NCI-H2196 (cell line): ENCODE measurements around the gene RRAGC.
"Not testable (repeated sequence)": the region's sequence is repeated elsewhere in the genome, so short reads cannot be mapped to it uniquely, and the experiment has no call there.

Experiments used
- DNase-seq: peaks from one replicate; lab custom pipeline; 2025; ENCODE audit not compliant: unreplicated experiment; lab: John Stamatoyannopoulos, UW

RRAGC gene

DNA sequence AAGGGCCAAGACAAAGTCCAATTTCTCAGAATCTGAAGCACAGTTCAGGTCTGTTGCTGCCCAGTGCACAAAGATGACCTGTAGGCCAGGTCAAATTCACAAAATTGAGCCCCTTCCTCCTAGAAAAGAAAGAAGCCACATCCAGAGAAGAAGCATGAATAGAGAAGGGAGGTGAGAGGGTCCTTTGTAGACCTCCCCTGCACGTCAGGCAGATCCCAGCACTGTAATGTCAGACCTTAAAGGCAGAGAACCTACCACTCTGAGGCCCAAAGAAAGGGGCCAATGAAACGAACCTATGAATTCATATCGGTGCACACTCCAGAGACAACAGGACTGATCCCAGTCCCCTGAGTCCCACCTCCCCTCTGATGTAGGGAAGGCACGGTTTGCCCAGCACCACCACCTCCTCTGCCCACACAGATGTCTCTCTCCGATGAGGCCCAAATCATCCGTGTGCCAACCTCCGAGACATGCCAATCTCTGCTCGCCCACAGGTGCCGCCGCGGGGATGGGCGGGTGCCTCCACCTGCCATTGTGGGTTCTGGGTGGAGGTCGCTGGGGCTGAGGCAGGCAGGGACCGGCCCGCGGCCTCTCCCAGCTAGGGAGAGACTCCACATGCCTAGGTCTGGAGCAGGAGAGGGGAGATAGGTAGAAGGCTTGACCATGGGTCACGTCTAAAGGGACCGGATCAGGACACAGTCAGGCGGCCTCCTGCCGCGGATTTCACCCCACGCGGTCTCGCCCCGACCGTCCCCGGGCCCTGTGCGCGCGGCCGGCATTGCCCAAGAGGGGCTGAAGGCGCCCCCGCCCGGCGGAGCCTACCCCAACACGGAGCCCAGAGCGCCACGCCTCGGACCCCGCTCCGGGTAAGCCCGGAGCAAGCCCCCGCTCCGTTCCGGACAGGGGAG is 42.1 kb downstream of the RRAGC start:
- DNase-seq, result no peak

- no peak for DNase-seq
Observed at GRCh38 chr1:38815903-38816627, 43.5 kb downstream of the RRAGC start.

DNA sequence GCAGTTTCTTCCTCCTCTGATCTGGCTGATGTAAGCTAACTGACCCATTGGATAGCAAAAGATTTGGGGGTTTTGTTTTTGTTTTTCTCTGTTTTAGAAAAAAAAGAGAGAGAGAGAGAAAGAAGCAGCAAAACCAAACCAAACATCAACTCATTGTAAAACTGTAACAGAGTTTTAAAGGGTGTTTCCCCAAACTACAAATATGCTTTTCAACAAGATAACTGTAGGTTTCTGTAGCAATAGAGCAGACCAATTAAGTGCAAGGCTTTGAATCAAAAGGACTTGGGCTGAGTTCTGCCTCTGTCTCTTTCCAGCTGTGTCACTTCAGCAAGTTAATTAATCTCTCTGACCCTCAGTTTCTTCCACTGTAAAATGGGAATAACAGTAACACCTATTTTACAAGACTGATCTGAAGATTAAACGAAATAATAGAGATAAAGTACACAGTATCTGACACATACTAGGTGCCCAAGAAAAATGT is 44.5 kb downstream of the RRAGC start:
- DNase-seq, result no peak

GRCh38 chr1:38814444-38814983 is 45.1 kb downstream of the RRAGC start:
- no peak for DNase-seq

- DNase-seq, result no peak
Observed at GRCh38 chr1:38812981-38813380, 46.6 kb downstream of the RRAGC start.

DNA sequence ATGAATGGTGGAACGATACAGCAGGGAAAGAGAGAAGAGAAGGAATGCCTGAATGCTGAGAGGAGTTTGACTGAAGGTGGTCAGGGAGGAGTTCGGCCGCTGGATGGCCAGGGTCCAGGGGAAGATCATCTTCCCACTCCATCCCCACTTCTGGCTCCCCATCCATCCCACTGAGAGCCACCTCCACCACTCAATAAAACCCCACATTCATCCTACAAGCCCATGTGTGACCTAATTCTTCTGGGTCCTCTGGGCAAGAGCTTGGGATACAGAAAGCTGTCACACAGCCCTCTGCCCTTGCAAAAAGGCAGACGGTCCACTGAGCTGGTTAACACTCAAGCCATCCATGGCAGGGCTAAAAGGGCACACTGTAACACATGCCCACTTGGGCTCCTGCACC is 48.1 kb downstream of the RRAGC start:
- DNase-seq, result not testable (repeated sequence)

DNA sequence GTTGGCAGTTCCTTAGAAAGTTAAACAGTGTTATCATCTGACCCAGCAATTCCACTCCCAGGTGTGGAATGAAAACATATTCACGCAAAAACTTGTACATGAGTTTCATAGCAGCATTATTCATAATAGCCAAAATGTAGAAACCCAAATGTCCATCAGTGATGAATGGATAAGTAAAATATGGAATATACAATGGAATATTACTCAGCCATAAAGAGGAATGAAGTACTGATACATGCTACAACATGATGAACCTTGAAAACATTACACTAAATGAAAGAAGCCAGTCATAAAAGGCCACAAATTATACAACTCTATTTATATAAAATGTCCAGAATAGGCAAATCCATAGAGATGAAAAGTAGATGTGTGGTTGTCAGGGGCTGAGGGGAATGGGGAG is 53.5 kb downstream of the RRAGC start:
- no peak for DNase-seq

DNA sequence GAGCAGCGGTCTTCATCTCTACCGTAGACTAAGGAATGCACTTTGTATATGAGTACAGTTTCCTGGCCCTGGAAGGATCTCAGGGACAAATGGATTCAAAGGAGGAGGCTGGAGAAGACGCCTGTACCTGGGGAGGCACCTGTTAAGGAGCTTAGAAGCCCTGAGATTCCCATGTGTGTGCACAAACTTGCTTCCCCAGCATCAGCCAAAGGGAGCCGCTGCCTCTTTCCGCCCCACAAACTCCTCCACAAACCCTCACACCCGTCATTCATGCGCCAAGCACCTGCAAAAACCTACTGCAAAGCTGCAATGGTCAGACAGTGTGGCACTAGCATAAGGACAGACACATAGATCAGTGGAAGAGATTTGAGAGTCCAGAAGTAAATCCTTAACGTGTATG is 54.5 kb downstream of the RRAGC start:
- DNase-seq, result no peak

GRCh38 chr1:38804062-38804886 is 55.3 kb downstream of the RRAGC start:
- DNase-seq, result peak; percentile 21

- DNase-seq, result no peak
Observed at GRCh38 chr1:38803647-38804046, 55.9 kb downstream of the RRAGC start.

DNA sequence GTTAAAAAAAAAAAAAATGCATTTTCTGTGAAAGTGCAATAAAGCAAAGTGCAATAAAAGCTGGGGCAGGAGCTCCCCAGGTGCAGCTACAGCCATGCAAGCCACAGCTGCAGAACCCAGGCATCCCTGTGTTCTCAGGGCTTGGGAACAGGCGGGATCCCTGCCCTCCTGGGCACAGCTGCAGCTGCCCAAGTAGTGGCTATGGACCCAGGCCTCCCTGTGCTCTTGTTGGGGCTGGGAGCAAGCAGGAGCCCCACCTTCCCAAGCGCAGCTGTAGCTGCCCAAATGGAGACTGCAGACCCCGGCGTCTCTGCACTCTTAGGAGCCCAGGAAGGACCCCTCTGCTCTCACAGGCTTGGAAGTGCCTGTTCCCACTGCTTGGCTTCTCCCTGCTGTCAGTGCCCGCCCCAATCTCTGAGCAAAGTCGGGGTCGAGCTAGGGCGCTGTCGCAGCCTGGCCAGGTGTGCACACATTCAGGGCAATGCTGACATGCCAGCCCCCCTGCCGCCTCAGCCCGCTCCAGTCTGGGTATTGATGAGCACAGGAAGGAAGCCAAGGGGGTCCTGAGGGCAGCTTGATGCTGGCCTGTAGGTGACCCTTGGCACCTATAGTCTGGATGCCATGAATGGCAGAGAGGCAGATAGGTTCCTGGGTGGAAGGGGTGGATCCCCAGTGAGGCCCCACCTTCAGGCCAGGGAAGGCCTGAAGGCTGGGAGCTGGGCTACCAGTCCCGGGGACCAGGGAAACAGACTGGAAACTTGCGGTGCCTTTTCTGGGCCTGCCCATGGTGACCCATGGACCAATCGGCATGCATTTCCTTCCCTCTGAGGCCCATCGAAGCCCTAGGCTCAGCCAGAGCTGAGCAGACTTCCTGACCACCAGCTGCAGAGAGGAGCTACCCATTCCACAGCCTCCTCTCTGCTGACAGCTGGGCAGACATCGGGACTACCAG is 58.6 kb downstream of the RRAGC start:
- no peak for DNase-seq

- DNase-seq, result no peak
Observed at GRCh38 chr1:38793299-38793698, 66.3 kb downstream of the RRAGC start.

- no peak for DNase-seq
Observed at GRCh38 chr1:38791892-38792291, 67.7 kb downstream of the RRAGC start.

DNA sequence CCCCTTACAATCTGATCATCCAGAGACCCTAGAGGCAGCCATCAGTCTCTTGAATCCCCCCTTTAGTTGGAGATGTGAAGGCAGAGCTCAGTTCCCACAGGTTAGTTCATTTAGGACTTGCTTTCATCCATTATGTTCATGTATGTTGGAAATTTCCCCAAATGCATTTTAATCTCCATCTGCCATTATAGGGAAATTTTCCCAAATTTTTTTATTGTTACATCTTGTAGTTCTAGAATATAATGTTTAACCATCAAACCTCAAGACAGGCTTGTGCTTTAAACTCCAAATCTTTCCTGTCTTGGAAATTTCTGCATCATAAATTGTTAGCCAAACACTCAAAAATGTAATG is 68.4 kb downstream of the RRAGC start:
- no peak for DNase-seq

DNA sequence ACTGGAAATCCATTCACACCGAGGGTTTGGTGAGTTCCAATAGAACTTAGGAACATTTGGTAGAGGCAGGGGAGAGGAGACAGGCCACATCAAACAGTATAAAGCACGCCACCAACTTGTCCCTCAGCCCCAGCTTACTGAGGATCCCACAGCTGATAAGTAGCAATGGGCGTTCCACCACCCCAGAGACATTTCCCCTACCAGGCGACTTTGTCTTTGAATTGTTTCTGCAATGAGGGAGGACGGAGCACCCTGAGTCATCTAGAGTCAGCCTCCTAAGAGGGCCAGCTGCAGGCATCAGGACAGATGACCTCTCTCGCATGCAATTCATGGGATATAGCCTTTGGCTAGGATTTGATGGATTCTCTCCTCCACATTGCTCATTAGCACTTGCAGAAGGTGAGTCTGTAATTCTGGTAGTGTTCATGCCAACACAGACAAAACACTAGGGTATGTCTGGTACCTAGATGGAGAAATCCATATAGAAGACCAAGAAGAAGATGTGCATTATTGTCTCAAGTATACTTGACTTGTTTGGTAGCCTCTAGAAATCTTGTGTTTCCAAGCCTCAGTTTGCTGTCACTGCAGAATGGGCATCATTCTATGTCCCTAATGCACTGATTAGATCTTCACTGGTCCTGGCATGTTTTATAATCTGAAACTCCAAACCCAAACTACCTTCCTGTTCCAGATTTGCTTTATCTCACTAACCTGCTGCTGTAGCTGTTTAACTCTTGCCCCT is 69.0 kb downstream of the RRAGC start:
- DNase-seq, result no peak

- no peak for DNase-seq
Observed at GRCh38 chr1:38789498-38790169, 69.9 kb downstream of the RRAGC start.

DNA sequence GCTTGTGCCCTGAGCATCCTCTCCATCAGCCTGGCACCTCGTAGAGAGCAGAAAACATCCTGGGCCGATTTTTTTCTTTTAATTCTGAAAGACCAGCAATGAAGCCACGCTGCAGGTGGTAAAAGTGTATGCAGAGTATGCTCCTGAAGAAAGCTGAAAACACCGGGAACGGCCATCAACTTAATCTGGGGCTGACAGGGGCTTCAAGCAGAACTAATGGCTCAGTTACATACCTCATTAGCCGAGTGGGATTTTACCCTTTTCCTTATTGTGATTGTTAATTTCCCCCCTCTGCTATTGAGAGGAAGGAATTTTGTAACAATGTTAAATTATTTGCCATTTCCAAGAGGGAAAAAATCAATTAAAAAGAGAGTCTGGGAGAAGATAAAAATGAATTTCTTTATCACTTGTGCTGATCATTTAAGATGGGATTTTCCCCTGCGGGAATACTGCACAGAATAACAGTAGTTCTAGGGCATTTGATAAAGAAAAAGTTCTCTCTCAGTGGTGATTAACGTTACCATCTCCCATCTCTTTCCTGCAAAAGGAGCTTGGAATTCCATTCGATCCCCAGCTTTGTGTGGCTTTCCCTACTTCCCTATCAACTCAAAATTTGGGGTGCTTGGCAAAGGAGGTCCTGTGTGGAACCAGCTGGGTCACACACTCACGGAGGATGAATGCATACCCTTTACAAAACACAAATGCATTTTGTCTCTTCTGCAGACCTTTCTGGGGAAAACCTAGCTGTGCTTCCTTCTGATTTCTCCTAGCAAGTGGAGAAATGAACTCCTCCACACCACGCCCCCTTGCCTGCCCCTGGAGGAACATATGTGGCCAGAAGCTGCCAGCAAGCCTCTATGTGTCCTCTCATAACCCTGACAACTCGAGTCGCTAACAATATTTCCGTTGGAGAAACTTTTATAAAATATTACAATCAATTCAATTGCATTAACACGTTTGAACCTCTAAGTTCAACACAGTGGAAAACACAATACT is 70.9 kb downstream of the RRAGC start:
- DNase-seq, result no peak
